Spleen (tissue), 7 donors: ENCODE results near the gene SLC25A13.

Source experiments
- POLR2AphosphoS5 ChIP-seq, 3 donors: sonication (generic); formaldehyde crosslinking; IDR thresholded peaks; one replicate each; pipeline ENCODE4 v1.5.1; 2017; ENCODE audit warnings: antibody characterized with exemption in 3 of 3
- TF ChIP-seq, protein P1 (sequence below), 11 experiments: fragments of 200-600 bp in 7 of 11; fragments of 450-650 bp in 4 of 11; sonication (generic) in 4 of 11; IDR thresholded peaks in 8 of 11; conservative IDR thresholded peaks in 3 of 11; 1 replicate in 7 of 11; 2 replicates in 4 of 11; pipeline versions ENCODE4 v1.4.0 to v1.8.0; 2016 to 2021; ENCODE audit warnings: antibody characterized with exemption in 11 of 11, inconsistent platforms in 4 of 11, mild to moderate bottlenecking in 1 of 11
- donor health status: DM: no; HTN: no; CAD: no; lungs with moderate emphysema.
- donor health status: DM: no; HTN: no; CAD: no.
- donor health status: DM: no; HTN: no; CAD: no.

DNA sequence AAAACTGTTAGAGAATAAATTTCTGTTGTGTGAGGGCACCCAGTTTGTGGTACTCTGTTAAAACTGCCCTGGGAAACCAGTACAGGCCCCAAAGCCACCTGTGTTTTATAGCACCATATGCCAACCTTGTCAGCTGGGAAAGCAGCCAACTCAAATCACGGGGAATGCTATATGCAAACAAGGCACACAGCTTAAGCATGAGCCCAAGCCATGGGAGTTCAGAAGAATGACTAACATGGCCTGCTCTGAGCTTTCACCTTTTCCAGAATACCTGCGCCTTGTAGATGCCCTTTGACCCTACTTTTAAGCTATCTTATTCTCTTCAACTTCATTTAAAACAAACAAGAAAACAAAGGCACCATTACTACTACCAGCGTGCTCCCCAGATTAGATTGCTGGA, 5.5 kb upstream of the SLC25A13 start:
- TF ChIP-seq, protein P1, sequence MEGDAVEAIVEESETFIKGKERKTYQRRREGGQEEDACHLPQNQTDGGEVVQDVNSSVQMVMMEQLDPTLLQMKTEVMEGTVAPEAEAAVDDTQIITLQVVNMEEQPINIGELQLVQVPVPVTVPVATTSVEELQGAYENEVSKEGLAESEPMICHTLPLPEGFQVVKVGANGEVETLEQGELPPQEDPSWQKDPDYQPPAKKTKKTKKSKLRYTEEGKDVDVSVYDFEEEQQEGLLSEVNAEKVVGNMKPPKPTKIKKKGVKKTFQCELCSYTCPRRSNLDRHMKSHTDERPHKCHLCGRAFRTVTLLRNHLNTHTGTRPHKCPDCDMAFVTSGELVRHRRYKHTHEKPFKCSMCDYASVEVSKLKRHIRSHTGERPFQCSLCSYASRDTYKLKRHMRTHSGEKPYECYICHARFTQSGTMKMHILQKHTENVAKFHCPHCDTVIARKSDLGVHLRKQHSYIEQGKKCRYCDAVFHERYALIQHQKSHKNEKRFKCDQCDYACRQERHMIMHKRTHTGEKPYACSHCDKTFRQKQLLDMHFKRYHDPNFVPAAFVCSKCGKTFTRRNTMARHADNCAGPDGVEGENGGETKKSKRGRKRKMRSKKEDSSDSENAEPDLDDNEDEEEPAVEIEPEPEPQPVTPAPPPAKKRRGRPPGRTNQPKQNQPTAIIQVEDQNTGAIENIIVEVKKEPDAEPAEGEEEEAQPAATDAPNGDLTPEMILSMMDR (IDR thresholded peaks at IDR 0.05 in 8 of 11, conservative IDR thresholded peaks at IDR 0.05 in 3 of 11): no peak
- TF ChIP-seq POLR2AphosphoS5 (IDR thresholded peaks at IDR 0.05): no peak
